Measurements from ENCODE around the gene NFU1.

The NFU1 gene

DNA sequence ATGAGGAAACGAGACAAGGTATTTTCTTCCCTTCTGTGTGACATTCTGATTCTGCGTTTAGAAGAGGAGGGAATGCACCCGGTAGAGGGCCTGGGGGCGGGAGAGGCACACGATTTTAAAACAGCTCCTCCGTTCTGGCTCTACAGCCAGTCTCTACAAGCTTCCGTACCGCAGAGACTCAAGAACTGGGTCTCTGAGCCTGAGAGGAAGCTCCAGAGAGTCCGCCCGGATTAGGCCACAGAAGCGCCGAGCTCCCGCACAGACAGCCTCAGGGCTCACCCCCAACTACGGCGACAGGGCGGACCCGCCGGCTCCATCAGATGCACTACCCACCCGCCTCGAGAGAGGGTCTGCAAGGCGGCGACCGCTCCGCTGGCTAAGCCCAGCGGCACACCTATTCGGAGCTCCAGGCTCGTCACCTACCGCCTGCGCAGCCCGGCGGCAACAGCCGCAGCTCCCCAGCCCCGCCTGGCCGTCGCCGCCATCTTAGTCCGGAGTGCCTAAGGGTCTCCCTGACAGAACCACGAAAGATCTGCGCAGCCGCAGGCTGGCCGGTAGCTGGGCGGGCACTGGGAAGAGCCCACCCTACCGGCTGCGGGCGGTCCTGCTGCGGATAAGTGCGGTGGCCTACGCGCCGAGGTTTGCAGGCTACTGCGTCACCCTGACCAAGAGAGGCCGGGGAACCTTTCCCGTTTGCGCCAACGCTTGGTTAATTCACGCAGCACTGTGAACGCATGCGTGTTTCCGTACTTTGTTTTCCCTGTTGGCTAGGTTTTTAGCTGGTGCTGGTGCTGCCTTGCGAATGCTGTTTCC lies at the start of gene NFU1:
Gene NFU1, minus strand, starts transcription at position 498 of the 813 bp plus-strand sequence. Its CDS starts 13 bp downstream, at position 485.
- peak; percentile 94 for DNase-seq

DNA sequence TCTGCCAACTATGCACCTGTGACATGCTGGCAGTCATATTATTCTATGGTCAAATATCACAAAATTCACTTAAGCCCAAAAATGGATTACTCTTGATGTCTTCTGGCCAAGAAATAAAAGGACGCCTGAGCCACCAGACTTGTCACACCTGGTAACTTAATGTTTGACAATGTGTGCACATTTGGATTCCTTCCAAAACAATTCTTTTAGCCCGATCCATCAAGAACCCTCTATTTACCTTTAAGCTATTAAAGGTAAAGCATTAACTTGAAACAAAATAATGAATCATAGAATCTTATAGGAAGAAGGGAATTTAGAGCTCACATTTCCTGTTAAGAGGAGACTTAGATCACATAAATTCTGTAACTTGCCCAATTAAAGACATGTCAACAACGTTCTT lies 46.5 kb upstream of the NFU1 start:
- DNase-seq, result no peak

DNA sequence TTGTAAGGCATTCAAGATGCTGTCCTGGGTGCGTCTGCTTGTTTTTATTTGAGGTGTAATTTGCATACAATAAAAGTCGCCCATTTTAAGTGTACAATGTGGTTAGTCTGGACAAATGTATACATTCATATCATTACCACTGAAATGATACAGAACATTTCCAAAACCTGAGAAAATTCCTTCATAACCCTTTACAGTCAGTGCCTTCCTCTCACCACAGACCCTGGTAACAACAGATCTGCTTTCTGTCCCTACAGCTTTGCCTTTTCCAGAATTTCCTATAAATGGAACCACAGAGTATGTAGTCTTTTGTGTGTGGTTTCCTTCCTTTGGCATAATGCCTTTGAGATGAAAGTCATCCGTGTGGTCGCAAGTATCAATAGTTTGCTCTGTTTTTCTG lies 45.8 kb upstream of the NFU1 start:
- no peak for DNase-seq

DNA sequence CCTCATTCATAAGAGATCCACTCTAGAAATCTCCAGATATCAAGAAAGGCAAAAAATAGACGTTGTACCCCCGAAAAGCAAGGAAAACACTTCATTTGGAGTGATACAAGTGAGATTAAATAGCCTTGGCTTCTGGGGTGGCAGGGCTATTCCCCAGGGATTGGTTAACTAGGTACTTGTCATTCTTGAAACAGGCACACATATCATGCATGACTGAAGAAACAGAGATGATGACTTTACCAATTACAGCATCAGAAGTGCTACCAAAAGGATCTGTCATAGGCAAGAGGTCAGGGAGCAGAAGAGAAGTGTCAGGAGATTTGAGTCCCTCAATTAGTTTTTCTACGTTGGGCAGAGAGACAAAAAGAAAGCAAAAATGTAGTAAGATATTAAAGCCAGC lies 45.2 kb upstream of the NFU1 start:
- DNase-seq, result no peak

DNA sequence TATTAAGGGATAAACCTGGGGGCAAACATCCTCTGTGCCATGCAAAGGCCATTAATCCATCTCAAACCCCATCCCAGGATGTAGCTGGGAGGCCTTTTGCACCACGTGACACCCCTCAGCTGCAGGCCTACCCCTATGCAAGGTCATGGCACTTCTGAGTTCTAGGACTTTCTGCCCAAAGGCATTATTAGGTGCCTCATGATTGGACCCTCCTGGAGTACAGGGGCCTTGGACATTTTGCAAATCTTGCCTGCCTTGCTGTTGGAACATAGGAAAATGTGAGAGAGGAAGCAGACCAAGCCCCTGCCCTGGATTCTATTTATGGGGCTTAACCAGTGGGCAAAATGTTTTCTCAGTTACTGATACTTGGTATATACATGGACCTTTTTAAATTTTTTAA lies 44.2 kb upstream of the NFU1 start:
- no peak for DNase-seq

DNA sequence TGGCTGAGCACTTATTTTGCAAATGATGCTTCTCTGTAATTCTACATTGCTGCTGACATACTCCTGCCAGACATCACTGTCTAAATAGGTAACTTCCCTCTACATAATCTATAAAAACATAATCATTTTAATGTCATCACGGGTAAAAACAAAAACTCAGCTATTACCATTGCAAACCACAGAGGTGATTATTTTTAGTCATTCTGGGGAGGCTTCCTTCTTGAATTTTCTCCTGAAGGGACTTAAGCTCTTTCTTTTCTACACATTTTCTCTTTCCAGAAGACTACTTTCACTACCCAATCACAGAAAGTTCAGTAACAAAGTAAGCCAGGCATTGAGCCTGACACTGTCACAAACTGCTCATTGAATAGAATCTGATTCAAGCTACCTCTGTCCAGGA lies 40.4 kb upstream of the NFU1 start:
- DNase-seq, result no peak

DNA sequence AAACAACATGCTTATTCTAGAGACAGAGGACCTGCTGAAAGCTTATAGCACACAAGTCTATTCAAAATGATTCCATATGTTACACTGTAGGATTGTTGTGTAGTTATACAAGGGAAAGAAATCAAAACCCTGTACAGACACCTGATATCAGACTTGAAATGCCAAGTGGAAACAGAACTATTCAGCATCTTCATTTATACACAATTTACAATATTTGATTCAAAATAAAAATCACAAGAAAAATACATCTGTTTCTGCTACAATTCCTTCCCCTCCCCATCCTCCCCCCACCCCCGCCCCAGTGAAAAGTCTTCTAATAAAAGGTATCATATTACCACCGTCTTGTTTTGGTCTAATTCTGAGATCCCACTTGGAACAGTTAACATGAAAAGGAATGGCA lies 37.5 kb upstream of the NFU1 start:
- no peak for DNase-seq

DNA sequence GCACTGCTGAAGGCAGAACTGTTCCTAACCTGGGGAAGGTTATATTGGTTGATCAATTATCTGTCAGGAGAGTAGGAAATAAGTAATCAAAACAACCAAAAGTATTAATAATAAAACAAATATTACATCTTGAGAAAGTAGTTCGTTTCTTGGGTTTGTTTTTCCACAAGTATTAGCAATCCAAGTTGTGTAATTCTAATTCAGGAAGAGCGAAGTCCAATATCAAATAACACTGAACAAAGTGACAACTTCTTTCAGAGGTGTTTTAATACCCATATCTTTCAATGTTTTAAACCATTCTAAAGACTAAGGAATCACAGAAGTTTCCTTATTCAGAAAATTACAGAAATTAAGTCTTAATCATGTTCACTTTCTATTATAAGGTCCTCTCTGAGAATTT lies 34.6 kb upstream of the NFU1 start:
- no peak for DNase-seq

DNA sequence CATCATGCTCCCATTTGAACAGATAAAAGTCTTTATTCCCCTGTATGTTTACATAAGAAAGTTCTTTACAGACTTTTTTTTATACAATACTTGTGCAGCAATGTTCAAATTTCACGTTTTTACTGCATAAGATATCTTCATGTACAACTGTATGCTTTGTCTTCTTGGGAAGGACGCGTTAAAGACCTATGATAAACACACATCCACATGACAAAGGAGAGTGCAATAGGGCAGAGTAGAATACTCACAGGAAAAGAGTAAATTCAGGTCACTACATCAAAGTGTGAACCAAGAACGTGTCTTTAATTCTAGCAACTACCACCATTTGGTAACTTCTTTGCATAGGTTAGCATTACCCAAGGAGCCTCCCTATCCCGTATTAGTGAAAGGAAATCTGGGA lies 33.7 kb upstream of the NFU1 start:
- DNase-seq, result no peak

DNA sequence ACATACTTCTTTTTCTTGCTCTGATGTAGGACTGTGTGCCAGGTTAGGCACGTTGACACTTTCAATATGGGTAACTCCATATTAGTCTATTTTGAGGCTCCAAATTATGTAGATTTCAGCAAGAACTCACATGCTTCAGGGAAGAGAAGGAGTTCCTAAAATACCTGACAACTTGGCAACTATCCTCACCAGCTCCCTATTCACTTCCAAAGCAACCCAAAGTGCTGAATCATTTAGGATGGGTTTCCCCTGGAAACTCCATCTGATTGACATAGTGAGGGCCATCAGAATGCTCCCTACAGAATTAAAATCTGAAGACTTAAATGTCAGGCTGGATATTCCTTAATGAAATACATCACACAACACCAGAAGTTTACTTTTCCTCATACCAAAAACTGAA lies 32.5 kb upstream of the NFU1 start:
- no peak for DNase-seq

DNA sequence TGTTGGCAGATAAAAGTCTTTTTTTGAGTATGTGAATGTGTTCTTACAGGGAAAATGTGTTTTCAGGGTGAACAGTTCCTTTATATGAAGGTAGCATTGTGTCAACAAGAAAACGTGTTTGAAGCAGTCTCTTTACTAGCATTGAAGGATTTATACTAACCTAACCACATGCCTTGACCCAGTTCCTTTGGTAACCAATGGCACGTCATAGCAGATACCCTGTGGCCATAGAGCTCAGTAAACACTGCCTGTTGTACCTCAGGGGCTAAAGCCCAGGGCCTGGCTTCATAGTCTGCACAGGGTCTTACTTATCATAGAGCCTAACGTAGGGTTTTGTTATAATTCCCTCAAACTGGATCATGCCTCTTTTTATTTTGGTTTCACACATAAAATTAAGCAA lies 32.1 kb upstream of the NFU1 start:
- no peak for DNase-seq

DNA sequence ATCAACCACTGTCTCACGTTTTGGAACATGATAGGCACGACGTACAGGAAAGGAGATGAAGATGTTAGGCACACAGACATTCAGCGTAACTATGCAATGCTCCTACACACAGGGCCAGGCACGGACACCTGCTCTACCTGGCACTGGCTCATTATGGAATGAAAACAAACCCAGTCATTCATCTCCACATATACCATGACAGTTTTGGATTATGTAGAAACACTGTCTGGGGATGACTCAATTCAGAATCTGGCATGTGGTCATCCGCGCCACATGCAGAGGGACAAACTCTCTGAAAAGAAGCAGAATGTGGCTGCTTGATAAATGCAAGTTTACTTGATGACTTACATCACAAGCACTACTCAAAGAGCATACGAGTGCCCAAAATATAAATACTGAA lies 29.5 kb upstream of the NFU1 start:
- no peak for DNase-seq

DNA sequence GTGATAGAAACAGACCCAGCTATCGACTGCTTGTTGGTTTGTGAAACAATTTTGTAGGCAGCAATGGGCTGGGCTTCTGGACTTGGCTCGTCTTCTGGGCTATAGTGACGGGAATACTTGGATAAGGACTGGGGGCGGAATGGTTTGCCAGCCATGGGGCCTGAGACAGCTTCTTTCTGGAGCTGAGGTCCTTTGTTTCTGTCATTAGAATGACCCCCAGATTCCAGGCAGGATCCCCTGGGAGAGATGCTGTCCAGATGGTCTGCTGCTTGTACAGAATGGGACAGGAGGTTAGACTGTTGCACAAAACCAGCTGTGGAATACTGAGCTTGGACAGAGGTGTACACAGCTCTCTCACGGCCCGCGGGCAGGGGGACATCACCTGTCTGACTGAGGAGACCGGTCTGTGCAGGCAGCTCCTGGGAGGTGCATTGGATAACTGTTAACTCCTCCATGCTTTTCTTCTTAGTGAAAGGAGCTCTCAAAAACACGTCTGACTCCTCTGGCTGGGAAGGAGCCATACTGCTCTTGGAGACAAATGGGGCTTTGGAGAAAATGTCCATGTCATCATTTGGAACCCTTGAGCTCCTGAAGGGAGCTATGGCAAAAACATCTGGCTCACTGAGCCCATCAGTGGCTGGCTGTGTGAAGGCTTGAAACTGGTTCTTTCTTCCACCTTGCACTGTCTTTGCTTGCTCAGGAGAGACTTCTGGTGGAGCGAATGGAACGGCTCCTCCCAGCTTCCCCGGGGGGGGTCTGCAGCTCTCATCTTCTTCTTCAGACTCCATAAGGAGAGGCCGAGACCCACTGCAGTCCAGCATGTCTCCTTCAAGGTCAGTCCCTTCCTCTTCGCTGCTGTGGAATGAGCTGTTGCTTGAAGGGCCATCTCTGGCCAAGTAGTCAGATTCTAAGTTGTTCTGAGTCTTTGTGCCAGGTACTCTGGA lies 28.6 kb upstream of the NFU1 start:
- DNase-seq, result no peak

DNA sequence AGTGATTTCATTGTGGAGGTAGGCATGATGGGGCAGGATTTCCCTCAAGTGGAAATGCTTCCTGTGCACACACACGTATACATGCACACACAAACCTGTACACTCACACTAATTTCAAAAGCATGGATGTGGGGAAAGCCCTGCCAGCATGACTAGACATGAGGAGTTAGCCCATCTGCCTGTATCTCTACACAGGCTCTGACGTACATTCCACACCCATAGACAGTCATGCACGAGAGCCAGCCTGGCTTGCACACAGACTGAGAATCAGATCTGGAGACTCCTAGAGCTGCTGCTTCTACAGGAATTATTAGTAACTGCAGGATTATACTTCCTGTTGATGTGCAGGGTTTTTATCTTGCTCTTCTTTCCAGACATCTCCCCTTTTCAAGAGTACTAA lies 27.3 kb upstream of the NFU1 start:
- no peak for DNase-seq

DNA sequence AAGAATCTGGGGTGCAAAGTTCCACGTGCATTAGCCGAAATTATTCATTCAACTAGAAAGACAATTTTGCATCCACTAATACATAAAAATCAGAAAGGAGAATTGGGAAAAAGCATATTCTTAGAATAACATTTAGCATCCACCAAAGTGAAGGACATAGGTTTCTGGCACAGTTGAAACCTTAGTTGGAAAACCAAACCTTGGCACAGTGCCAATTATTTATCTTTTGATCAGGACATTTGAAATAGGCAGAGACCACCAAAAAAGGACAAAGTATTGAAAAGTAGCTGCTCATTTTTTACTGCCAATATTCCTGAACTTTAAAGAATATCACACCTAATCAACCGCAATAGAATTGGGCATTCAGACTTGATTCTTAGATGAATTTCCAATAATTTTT lies 25.5 kb upstream of the NFU1 start:
- no peak for DNase-seq

DNA sequence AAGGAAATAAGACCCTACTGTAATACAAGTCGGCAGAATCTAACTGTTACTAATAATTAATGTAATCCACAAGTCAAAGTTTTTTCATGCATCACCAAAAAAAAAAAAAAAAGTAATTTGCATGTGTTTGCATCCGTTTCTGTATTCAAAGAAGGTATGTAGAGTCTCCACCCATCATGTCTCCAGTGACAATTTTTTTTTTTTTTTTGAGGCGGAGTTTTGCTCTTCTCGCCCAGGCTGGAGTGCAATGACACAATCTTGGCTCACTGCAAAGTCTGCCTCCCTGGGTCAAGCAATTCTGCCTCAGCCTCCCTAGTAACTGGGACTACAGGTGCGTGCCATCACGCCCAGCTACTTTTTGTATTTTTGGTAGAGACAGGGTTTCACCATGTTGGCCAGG lies 24.2 kb upstream of the NFU1 start:
- no peak for DNase-seq

DNA sequence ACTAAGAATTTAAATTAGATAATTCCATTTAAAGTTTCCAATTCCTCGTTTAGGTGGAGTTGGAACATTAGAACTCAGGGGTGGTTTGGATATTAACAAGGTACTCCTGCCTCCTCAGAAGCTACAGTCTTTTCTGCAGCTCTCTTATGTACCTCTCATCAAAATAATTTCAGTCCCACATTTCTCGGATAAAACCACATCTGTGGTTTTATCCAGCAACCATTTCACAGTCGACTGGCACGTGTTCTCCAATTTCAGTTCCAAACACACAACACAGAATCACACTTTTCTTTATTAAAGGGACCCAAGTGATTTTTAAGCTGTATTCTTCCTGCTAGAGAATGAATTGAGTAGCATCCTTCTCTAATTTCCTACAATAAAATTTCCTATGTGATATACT lies 22.7 kb upstream of the NFU1 start:
- no peak for DNase-seq

DNA sequence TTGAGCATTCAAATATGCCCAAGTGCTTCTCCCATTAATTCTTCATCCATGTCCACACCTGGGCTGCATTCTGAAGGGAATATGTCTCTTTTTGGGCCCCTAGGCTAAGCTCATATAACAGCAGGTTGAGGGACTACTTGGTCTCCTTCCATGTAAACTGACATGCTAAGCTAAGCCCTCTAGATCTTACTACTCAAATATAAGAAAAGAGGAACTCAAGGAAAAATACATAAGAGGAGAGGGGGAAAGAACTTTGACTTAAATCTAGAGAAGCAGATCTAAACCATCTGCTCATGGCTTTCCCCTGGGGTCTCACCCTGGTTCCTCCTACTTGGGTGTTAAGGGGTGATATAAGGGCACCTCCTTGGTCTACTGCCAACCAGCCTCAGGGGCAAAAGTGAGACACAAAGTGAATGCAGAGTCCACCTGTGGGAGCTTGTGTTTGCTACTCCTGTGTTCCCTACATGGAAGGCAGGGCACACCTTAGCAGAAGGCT lies 19.8 kb upstream of the NFU1 start:
- no peak for DNase-seq

DNA sequence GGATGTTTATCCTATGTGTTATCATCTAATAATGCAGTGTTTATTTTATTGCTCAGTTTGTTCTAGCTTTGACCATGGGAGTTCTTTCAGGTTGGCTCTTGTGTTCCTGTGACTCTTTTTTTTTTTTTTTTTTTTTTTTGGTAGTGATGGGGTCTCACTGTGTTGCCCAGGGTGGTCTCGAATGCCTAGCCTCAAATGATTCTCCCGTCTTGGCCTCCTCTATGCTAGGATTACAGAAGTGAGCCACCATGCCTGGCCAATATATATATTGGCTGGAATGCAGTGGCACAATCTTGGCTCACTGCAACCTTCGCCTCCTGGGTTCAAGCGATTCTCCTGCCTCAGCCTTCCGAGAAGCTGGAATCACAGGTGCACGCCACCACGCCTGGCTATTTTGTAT lies 18.9 kb upstream of the NFU1 start:
- no peak for DNase-seq

DNA sequence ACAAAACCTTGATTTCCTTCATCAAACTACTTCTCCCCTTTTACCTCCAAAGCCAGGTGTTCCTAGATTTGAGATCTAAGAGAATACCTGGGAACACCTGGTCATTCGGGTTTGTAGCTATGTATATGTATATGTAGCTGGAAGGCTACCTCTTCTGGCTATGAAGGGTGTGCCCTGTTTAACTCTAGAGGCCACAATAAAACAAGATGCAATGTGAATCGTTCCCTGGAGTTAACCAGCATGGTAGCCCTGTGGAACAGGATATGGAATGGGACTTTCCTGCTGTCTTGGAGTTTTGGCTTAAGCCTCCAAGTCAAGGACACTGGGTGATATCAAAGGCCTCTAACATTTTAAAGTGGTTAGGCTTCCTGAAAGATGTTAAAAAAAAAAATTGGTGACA lies 17.7 kb upstream of the NFU1 start:
- no peak for DNase-seq

DNA sequence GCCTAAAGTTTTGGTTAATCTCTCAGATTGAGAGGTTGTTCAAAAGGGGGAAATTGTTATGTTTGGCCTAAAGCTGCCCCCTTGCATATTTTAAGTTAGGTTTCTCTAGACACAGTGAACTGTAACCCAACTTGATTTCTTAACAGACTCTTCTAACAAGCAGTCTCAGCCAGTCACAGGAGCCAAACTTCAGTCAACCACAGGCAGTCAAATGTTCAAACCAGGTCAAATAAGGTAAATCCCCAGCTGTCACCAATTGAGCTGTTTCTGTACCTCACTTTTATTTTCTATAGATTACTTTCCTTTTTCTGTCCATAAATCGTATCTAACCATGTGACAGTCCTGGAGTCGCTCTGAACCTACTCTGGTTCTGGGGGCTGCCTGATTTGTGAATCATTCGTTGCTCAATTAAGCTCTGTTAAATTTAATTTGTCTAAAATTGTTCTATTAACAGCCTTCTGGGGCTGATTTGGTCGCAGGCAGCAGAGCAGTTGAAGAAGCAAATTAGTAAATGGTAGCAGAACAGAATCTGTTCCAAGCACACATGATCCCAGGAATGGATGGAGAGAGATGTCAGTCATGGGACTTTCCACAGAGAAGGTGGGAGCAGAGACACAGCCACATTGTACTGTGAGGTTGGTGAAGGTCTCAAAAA lies 16.4 kb upstream of the NFU1 start:
- no peak for DNase-seq

DNA sequence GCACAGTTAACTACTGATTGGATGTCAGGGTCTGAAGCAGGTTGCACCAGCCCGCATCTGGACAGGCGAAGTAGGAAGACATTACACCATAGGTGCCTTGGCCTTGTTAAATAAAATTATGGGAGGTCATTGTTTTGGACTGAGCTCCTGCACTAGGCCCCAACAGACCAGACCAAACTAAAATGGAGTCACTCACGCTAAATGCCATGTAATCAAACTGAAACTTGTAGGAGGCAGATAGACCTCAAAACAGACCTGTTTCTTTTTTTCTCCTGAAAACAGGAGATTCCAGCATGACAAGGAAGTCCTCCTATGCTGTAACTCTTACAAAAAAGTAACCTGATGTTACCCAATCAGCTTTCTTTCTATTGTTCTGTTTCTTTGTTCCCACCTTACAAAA lies 15.5 kb upstream of the NFU1 start:
- no peak for DNase-seq

DNA sequence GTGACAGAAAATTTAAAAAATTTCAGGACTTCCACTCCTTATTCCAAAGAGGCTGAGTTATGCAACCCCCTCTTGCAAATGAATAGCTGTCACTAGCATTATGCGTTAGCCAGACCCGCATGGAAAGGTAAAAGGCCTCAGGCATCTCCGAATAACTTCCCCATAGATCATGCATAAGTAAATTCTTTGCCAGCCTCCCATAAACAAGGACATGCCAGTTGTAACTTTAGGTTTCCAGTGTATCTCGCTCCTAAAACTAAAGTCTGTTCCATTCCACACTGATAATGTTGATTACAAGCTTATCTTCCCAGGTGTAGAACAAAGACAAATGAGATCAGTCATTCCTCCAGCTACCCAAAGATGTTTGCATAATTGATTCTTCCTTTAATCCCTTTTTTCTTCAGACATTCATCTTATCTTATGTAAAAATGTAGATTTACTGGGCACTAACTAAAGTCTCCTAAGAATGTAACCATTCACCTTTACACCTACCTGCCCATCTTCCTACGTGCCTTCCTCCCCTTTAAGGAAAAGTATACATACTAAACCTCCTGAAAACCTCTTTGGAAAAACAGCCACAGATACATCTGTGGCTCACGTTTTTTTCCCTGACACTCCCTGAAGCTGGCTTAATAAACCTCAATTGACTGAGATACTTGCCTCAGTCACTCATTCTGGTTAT lies 13.6 kb upstream of the NFU1 start:
- DNase-seq, result no peak
